ENCODE results near the gene FAM222A. TPM values are rescaled to one million over a fixed set of nuclear protein-coding genes. Genes with fewer than 3 reads are reported as not detected.

The FAM222A gene
- total RNA-seq, 2 donors from 2014 or later: 0.53 to 0.55 TPM

GRCh38 chr12:109770104-109770860 lies 56.7 kb downstream of the FAM222A start:
- no peak overlapping the region for H3K27ac Mint-ChIP-seq
- no peak overlapping the region for H3K4me3 Mint-ChIP-seq
- DNase-seq: no peak
- H3K27me3 Mint-ChIP-seq (ENCODE audit: low read depth): no peaks in the 10 kb centered on the region
- ATAC-seq (replicated peaks in 1 of 2): no peak
- peaks cover 6% of the 10 kb centered on the region for H3K4me1 Mint-ChIP-seq (ENCODE audit: low read depth)
- no peaks in the 10 kb centered on the region for H3K9me3 Mint-ChIP-seq
- no peaks in the 10 kb centered on the region for H3K36me3 Mint-ChIP-seq (ENCODE audit: insufficient read depth in 2 of 2)

DNA sequence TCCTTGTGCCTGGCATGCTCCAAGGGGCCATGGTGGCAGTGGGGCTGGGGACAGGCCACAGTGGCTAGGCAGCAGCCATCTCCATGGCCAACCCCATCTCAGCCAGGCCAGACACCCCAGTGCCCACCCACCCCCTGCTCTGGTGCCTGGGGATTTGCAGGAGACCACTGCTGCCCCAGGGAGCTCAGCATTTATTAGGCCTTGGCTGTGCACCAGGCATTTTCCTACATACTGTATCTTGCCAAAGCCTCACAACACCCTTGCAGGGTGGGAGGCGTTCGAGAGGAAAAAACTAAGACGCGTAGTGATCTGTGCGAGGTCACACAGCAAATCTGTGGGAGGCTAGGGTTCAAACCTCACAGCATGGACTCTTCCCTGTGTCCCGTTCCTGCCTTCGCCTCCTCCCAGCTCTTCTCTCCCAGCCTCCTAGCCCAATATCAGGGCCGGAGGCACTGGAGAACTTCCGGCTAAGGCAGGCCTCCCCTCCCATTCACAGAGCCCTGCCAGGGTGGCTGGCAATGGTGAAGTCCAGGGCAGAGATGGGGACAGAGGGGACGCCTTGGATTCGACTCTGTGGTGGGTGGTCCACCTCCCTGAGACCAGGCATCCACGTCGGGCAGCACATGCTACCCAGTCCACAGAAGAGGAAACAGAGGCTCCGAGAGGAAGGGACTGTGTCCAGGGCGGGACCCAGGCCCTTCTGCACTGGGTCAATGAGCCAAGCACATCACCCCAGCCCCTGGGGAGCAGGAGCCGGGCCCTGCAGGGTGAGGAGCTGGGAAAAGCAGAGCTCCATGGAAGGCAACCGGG lies 57.4 kb downstream of the FAM222A start:
- no peaks in the 10 kb centered on the region for H3K27me3 Mint-ChIP-seq (ENCODE audit: low read depth)
- H3K27ac Mint-ChIP-seq: no peak overlapping the region
- peaks cover 6% of the 10 kb centered on the region for H3K4me1 Mint-ChIP-seq (ENCODE audit: low read depth)
- H3K4me3 Mint-ChIP-seq: no peak overlapping the region
- H3K36me3 Mint-ChIP-seq (ENCODE audit: insufficient read depth in 2 of 2): no peaks in the 10 kb centered on the region
- no peak for DNase-seq
- no peaks in the 10 kb centered on the region for H3K9me3 Mint-ChIP-seq
- ATAC-seq (replicated peaks in 1 of 2): no peak

DNA sequence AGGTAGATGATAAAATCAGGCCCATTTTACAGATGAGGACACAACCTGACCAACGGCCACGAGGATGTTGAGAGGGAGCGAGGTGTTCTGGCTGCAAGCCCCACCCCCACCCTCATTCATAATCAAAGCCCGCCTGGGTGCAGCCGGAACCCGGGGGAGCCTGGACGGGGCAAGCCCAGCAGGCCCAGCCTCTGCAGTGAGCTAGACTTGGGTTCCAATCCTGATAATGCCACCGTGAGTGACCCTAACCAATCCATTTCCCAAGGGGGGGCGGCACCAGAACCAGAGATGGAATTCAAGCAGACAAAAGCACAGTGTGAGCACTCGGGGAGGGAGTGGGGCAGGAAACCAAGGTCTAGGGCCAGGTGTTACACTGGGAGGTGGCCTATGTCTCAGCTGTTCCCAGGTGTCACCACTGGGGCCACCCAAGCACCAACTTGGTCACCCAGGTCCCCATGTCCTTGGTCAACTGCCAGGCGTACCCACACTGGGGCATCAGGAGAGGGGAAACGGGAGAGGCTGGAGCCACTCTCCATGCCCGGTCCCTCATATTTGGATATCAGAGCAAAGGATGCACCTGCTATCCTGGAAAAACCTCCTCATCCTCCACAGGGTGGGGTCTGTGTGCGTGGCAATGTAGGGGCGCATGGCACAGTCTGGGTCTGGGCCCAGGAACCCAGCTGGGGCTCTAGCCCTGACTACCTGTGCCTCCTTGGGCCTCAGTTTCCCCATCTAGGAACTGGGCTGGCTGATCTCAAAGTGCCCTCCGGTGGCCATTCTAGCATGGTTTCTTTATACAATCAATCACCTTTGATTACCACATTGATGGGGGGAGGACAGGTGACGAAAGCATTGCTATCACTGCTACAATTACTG lies 58.4 kb downstream of the FAM222A start:
- no peaks in the 10 kb centered on the region for H3K36me3 Mint-ChIP-seq (ENCODE audit: insufficient read depth in 2 of 2)
- DNase-seq (no peak), ATAC-seq (replicated peaks in 1 of 2) (no peak)
- no peaks in the 10 kb centered on the region for H3K9me3 Mint-ChIP-seq
- H3K4me1 Mint-ChIP-seq (ENCODE audit: low read depth): peaks cover 6% of the 10 kb centered on the region
- H3K4me3 Mint-ChIP-seq: no peak overlapping the region
- no peaks in the 10 kb centered on the region for H3K27me3 Mint-ChIP-seq (ENCODE audit: low read depth)
- no peak overlapping the region for H3K27ac Mint-ChIP-seq

DNA sequence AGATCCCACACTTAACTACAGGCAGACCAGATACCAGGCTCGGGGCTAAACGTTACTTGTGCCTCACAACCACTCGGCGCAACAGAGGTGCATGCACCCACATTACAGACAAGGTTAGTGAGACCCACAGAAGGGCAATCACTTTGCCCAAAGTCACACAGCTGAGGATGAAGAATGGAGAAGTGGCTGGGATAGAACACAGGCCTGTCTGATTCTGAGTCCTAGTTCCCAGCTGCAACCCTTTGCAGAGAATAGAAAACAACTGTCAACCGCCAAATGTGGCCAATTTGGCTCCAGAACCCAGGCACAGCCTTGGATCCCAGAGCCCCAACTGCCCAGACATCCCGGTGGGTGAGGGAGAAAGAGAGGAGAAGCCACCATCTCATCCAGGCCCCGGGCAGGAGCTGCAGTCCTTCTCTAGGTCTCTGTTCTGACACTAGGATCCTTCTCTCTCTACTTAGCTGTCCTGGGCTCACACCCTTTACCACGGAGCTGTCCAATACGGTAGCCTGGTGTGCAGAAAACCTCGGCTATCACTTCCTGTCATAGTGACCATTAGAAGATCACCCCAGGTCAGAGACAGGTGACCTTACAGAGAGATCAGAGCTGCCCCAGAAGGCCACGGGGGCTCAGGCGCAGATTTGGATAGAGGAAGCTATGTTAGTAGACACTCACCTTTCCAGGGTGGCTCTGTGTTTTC lies 59.1 kb downstream of the FAM222A start:
- ATAC-seq (replicated peaks in 1 of 2) (no peak), DNase-seq (no peak)
- Mint-ChIP-seq H3K9me3 (no peaks in the 10 kb centered on the region), H3K27ac (no peak overlapping the region), H3K4me1 (ENCODE audit: low read depth) (peaks cover 10% of the 10 kb centered on the region), H3K4me3 (peak overlapping the region in 1 of 2 donors; percentile 37), H3K27me3 (ENCODE audit: low read depth) (no peaks in the 10 kb centered on the region), H3K36me3 (ENCODE audit: insufficient read depth in 2 of 2) (no peaks in the 10 kb centered on the region)

GRCh38 chr12:109773384-109774011 lies 59.9 kb downstream of the FAM222A start:
- Mint-ChIP-seq H3K4me3 (peak overlapping the region in 1 of 2 donors; percentile 1), H3K9me3 (no peaks in the 10 kb centered on the region), H3K27ac (no peak overlapping the region), H3K4me1 (ENCODE audit: low read depth) (peaks cover 11% of the 10 kb centered on the region), H3K36me3 (ENCODE audit: insufficient read depth in 2 of 2) (no peaks in the 10 kb centered on the region), H3K27me3 (ENCODE audit: low read depth) (no peaks in the 10 kb centered on the region)
- ATAC-seq (replicated peaks in 1 of 2) (no peak), DNase-seq (no peak)

DNA sequence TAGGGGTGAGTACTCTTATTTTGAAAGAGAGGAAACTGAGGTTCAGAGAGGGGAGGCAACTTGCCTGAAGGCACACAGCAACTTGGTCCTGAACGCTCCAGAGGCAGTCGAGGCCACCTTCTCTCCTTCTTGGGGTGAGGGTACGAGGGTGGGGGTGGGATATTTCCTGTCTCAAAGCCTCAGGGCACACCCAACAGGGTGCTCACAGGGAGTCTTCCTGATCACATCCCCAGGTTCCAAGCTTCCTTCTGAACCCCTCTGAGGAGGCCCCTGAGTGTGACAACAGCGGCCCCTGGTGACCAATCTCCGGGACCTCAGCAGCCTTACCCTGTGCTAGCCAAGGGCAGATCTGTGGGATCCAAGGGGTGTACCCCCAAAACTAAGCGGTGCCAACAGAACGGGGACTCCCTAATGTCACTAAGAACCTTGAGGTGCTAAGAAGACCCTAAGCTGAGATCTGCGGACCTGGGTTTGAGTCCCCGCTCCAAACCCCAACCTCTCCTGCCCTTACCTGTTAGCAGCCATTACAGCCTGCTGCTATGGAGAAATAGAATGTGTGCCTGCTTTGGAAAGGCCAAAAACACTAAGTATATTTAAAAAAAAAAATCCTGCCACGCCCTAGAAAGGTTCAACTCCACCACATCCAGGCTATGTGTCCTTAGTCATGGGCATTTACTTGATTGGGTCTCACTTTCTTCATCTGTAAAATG lies 61.7 kb downstream of the FAM222A start:
- H3K4me1 Mint-ChIP-seq (ENCODE audit: low read depth): peaks cover 11% of the 10 kb centered on the region
- no peak overlapping the region for H3K4me3 Mint-ChIP-seq
- DNase-seq (peak; percentile 77 to 78), ATAC-seq (replicated peaks in 1 of 2) (peak; percentile 79 to 83)
- H3K27me3 Mint-ChIP-seq (ENCODE audit: low read depth): no peaks in the 10 kb centered on the region
- H3K27ac Mint-ChIP-seq: no peak overlapping the region
- peaks cover 0 to 3% of the 10 kb centered on the region in 2 donors for H3K9me3 Mint-ChIP-seq
- peaks cover 0 to 1% of the 10 kb centered on the region in 2 donors for H3K36me3 Mint-ChIP-seq (ENCODE audit: insufficient read depth in 2 of 2)

DNA sequence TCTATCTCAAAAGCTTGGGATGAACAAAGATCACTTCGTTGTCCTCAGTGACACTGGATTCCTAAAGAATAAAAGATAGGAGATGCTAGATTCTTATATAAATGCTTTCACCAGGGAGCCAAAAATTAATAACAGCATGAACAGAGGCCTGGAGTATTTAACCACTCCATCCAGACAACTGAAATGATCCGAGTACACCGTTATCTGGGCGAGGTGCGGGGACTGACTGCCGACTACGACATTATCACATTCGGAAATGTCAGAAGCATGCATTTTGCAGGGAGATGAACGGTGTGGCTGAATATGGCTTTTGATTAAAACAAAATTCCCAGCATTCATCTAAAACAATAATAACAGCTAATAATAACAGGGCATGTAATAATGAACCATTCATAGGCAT lies 63.0 kb downstream of the FAM222A start:
- peaks cover 11% of the 10 kb centered on the region for H3K4me1 Mint-ChIP-seq (ENCODE audit: low read depth)
- H3K4me3 Mint-ChIP-seq: no peak overlapping the region
- DNase-seq (no peak), ATAC-seq (replicated peaks in 1 of 2) (no peak)
- no peak overlapping the region for H3K27ac Mint-ChIP-seq
- no peaks in the 10 kb centered on the region for H3K27me3 Mint-ChIP-seq (ENCODE audit: low read depth)
- peaks cover 0 to 1% of the 10 kb centered on the region in 2 donors for H3K36me3 Mint-ChIP-seq (ENCODE audit: insufficient read depth in 2 of 2)
- peaks cover 0 to 3% of the 10 kb centered on the region in 2 donors for H3K9me3 Mint-ChIP-seq

- Mint-ChIP-seq H3K4me3 (peak overlapping the region; percentile 39 to 76), H3K9me3 (peaks cover 0 to 3% of the 10 kb centered on the region in 2 donors), H3K27me3 (ENCODE audit: low read depth) (no peaks in the 10 kb centered on the region), H3K4me1 (ENCODE audit: low read depth) (peaks cover 10% of the 10 kb centered on the region), H3K27ac (peak overlapping the region; percentile 59), H3K36me3 (ENCODE audit: insufficient read depth in 2 of 2) (peaks cover 0 to 1% of the 10 kb centered on the region in 2 donors)
- ATAC-seq (replicated peaks in 1 of 2) (peak; percentile 82 to 88), DNase-seq (peak; percentile 52 to 55)
Measured at GRCh38 chr12:109777544-109777943, 63.9 kb downstream of the FAM222A start.

GRCh38 chr12:109778684-109779083 lies 65.1 kb downstream of the FAM222A start:
- H3K4me1 Mint-ChIP-seq (ENCODE audit: low read depth): peaks cover 5% of the 10 kb centered on the region
- H3K36me3 Mint-ChIP-seq (ENCODE audit: insufficient read depth in 2 of 2): peaks cover 0 to 1% of the 10 kb centered on the region in 2 donors
- no peaks in the 10 kb centered on the region for H3K27me3 Mint-ChIP-seq (ENCODE audit: low read depth)

DNA sequence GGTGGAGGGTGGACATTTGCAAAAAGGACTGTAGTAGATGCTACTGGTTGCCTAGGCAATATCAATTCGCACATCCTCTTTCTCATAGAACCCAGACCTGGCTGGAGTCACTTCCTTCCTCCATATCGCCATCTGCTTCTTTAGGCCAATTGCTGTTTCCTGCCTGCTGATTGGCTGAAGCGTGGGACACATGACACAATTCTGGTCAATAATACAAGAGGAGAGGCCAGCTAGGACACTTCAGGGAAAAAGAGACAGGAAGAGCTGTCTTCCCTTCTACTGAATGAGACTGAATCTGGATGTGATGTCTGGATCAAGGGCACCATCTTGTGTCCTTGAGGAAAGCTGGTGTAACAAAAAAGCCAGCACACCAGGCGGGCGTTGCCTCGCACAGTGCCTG lies 65.8 kb downstream of the FAM222A start:
- peaks cover 5% of the 10 kb centered on the region for H3K4me1 Mint-ChIP-seq (ENCODE audit: low read depth)
- H3K27ac Mint-ChIP-seq: no peak overlapping the region
- no peak for ATAC-seq (replicated peaks in 1 of 2)
- H3K27me3 Mint-ChIP-seq (ENCODE audit: low read depth): no peaks in the 10 kb centered on the region
- H3K4me3 Mint-ChIP-seq: no peak overlapping the region
- no peak for DNase-seq
- peaks cover 0 to 3% of the 10 kb centered on the region in 2 donors for H3K9me3 Mint-ChIP-seq
- H3K36me3 Mint-ChIP-seq (ENCODE audit: insufficient read depth in 2 of 2): peaks cover 0 to 1% of the 10 kb centered on the region in 2 donors

More at GRCh38 chr12:109778684-109779083, 65.1 kb downstream of the FAM222A start:
- peaks cover 0 to 3% of the 10 kb centered on the region in 2 donors for H3K9me3 Mint-ChIP-seq
- H3K4me3 Mint-ChIP-seq: no peak overlapping the region
- no peak for ATAC-seq (replicated peaks in 1 of 2)
- DNase-seq: no peak
- H3K27ac Mint-ChIP-seq: no peak overlapping the region

GRCh38 chr12:109781668-109782325 lies 68.2 kb downstream of the FAM222A start:
- H3K27ac Mint-ChIP-seq: no peak overlapping the region
- peaks cover 0 to 3% of the 10 kb centered on the region in 2 donors for H3K9me3 Mint-ChIP-seq
- peaks cover 5% of the 10 kb centered on the region for H3K4me1 Mint-ChIP-seq (ENCODE audit: low read depth)
- DNase-seq: no peak
- no peak for ATAC-seq (replicated peaks in 1 of 2)
- H3K36me3 Mint-ChIP-seq (ENCODE audit: insufficient read depth in 2 of 2): peaks cover 0 to 1% of the 10 kb centered on the region in 2 donors
- H3K27me3 Mint-ChIP-seq (ENCODE audit: low read depth): no peaks in the 10 kb centered on the region
- no peak overlapping the region for H3K4me3 Mint-ChIP-seq
